Measurements from ENCODE around the gene SPR.

- TF ChIP-seq CTCF (IDR thresholded peaks at IDR 0.05; ENCODE audit: borderline replicate concordance, extremely low read depth, low read length, poor library complexity, severe bottlenecking) (no peak), EZH2 (IDR thresholded peaks at IDR 0.05; ENCODE audit: borderline replicate concordance, low read depth, low read length, severe bottlenecking) (no peak)
Observed at GRCh38 chr2:72926811-72927465, 39.7 kb downstream of the SPR start.
